HEK293T (cell line): ENCODE results near the gene ZNF548.

ENCODE experiments used
- ARNT ChIP-seq: fragments of 450-650 bp; IDR thresholded peaks from 2 replicates; pipeline ENCODE4 v1.6.1; 2017; ENCODE audit warnings: mild to moderate bottlenecking
- CTBP1 ChIP-seq: fragments of 450-650 bp; IDR thresholded peaks from 2 replicates; pipeline ENCODE4 v1.6.1; 2016; ENCODE audit warnings: borderline replicate concordance
- ELF4 ChIP-seq: fragments of 450-650 bp; IDR thresholded peaks from 2 replicates; pipeline ENCODE4 v1.6.1; 2017; ENCODE audit warnings: antibody characterized with exemption
- FOXA1 ChIP-seq: fragments of 450-650 bp; IDR thresholded peaks from 2 replicates; pipeline ENCODE4 v1.6.1; 2016; ENCODE audit warnings: mild to moderate bottlenecking
- FOXK2 ChIP-seq: fragments of 450-650 bp; IDR thresholded peaks from 2 replicates; pipeline ENCODE4 v1.6.1; 2016; ENCODE audit warnings: mild to moderate bottlenecking
- FOXM1 ChIP-seq: fragments of 450-650 bp; IDR thresholded peaks from 2 replicates; pipeline ENCODE4 v1.6.1; 2017; ENCODE audit warnings: mild to moderate bottlenecking, borderline replicate concordance
- HDGF ChIP-seq: fragments of 450-650 bp; IDR thresholded peaks from 2 replicates; pipeline ENCODE4 v1.6.1; 2017; ENCODE audit warnings: antibody characterized with exemption, borderline replicate concordance
- SP1 ChIP-seq: fragments of 450-650 bp; IDR thresholded peaks from 2 replicates; pipeline ENCODE4 v1.6.1; 2017
- SUZ12 ChIP-seq: fragments of 450-650 bp; IDR thresholded peaks from 2 replicates; pipeline ENCODE4 v1.6.1; 2016; ENCODE audit warnings: mild to moderate bottlenecking
- TARDBP ChIP-seq: fragments of 450-650 bp; IDR thresholded peaks from 2 replicates; pipeline ENCODE4 v1.6.1; 2016
- ZNF384 ChIP-seq: fragments of 450-650 bp; IDR thresholded peaks from 2 replicates; pipeline ENCODE4 v1.6.1; 2016

GRCh38 chr19:57406516-57407123, 17.0 kb downstream of the ZNF548 start:
- TF ChIP-seq HDGF (no peak), ZNF384 (no peak), ELF4 (no peak), SP1 (no peak), FOXK2 (no peak), FOXA1 (no peak), SUZ12 (no peak), CTBP1 (no peak), ARNT (no peak), TARDBP (no peak), FOXM1 (no peak)
